ENCODE results near the gene AP4B1.

AP4B1 gene

DNA sequence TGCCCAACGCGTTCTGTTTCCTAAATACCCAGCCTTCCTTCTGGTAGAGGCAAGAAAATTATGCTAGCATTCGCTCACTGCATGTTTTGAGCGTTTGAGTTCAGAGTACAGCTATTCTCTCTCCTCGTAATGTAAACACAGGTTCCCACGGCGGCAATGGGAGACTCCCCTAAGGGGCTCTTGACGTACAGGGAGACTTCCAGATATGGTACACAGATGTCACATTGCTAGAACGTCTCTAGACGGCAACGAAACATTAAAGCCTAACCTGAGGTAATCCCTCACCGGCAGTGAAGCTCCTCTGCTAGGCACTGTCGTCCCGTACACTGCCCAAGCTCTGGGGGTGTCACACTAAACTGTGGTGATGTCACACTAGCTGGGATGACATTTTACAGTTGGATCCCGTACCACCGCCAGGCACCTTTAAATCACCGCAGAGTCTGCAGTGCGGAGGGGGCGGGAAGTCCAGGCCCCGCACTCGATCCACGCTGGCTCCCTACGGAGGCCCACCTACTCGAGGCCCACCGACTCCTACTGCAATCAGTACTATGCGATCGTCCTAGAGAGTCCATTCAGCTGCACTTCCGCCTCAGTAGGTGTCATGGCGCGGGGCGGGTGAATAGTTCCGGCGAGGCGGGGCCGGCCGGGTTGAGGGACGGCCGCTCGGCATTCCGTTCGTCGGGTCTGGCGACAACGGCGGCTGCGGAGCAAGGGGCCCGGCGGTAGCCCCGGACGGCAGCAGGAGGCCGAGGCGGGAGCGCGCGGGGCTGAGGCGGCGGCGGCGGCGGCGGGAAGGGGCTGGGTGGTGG, 24.5 kb upstream of the AP4B1 start, which contains the start of gene HIPK1 (continued):
- TF ChIP-seq ZNF169 (tag by site-specific recombination; IDR thresholded peaks at IDR 0.05): no peak
- TF ChIP-seq ZNF792 (tag by site-specific recombination; IDR thresholded peaks at IDR 0.05): no peak
- TF ChIP-seq ZBTB10 (tag by site-specific recombination; IDR thresholded peaks at IDR 0.05): peak; percentile 71; the same call in 1 of the 2 replicates
- TF ChIP-seq ZNF423 (tag by site-specific recombination; IDR thresholded peaks at IDR 0.05): peak; percentile 15
- peak; percentile 76 for TF ChIP-seq OSR2 (tag by site-specific recombination; IDR thresholded peaks at IDR 0.05)
- no peak for TF ChIP-seq ZFP41 (tag by site-specific recombination; IDR thresholded peaks at IDR 0.05; ENCODE audit: borderline replicate concordance)
- TF ChIP-seq ZNF664 (tag by site-specific recombination; IDR thresholded peaks at IDR 0.05): no peak
- TF ChIP-seq ZBTB1 (tag by site-specific recombination; IDR thresholded peaks at IDR 0.05): no peak
- TF ChIP-seq GLIS2 (tag by site-specific recombination; IDR thresholded peaks at IDR 0.05): peak; percentile 14; the same call in 1 of the 2 replicates
- no peak for TF ChIP-seq ZNF138 (tag by site-specific recombination; IDR thresholded peaks at IDR 0.05; ENCODE audit: borderline replicate concordance)
- peak; percentile 94 for TF ChIP-seq ZFHX2 (tag by site-specific recombination; conservative IDR thresholded peaks at IDR 0.05)
- TF ChIP-seq SCRT2 (tag by site-specific recombination; IDR thresholded peaks at IDR 0.05): 0 out of 2 replicates have a peak, but pooled peaks have one; percentile 24
- TF ChIP-seq ZNF626 (tag by site-specific recombination; IDR thresholded peaks at IDR 0.05): no peak
- TF ChIP-seq ZNF391 (tag by site-specific recombination; IDR thresholded peaks at IDR 0.05; ENCODE audit: borderline replicate concordance, low read depth): peak; percentile 91; the same call in 1 of the 2 replicates
- TF ChIP-seq ZNF26 (tag by site-specific recombination; IDR thresholded peaks at IDR 0.05): no peak
- no peak for TF ChIP-seq ZNF596 (tag by site-specific recombination; IDR thresholded peaks at IDR 0.05)
- TF ChIP-seq ZNF660 (tag by site-specific recombination; IDR thresholded peaks at IDR 0.05): peak; percentile 70
- TF ChIP-seq, protein P1, sequence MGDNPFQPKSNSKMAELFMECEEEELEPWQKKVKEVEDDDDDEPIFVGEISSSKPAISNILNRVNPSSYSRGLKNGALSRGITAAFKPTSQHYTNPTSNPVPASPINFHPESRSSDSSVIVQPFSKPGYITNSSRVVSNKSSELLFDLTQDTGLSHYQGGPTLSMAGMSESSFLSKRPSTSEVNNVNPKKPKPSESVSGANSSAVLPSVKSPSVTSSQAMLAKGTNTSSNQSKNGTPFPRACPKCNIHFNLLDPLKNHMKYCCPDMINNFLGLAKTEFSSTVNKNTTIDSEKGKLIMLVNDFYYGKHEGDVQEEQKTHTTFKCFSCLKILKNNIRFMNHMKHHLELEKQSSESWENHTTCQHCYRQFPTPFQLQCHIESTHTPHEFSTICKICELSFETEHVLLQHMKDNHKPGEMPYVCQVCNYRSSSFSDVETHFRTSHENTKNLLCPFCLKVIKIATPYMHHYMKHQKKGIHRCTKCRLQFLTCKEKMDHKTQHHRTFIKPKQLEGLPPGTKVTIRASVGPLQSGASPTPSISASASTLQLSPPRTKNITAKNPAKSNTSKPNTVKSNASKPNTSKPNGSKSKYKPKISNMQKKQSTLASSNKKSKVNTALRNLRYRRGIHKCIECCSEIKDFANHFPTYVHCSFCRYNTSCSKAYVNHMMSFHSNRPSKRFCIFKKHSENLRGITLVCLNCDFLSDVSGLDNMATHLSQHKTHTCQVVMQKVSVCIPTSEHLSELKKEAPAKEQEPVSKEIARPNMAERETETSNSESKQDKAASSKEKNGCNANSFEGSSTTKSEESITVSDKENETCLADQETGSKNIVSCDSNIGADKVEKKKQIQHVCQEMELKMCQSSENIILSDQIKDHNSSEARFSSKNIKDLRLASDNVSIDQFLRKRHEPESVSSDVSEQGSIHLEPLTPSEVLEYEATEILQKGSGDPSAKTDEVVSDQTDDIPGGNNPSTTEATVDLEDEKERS (tag by site-specific recombination; IDR thresholded peaks at IDR 0.05): no peak
- TF ChIP-seq, protein P2, sequence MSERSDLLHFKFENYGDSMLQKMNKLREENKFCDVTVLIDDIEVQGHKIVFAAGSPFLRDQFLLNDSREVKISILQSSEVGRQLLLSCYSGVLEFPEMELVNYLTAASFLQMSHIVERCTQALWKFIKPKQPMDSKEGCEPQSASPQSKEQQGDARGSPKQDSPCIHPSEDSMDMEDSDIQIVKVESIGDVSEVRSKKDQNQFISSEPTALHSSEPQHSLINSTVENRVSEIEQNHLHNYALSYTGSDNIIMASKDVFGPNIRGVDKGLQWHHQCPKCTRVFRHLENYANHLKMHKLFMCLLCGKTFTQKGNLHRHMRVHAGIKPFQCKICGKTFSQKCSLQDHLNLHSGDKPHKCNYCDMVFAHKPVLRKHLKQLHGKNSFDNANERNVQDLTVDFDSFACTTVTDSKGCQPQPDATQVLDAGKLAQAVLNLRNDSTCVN (tag by site-specific recombination; optimal IDR thresholded peaks at IDR 0.05): peak; percentile 81
- TF ChIP-seq ZBTB44 (tag by site-specific recombination; IDR thresholded peaks at IDR 0.05): peak; percentile 85
- TF ChIP-seq REST (tag by site-specific recombination; IDR thresholded peaks at IDR 0.05): peak; percentile 53; the same call in 1 of the 2 replicates
- no peak for TF ChIP-seq ZNF513 (tag by site-specific recombination; IDR thresholded peaks at IDR 0.05)
- TF ChIP-seq ZNF585B (tag by site-specific recombination; IDR thresholded peaks at IDR 0.05): no peak
